OCI-LY3 (cell line): ENCODE results near the gene OGG1.

Experiments used
- H2AFZ ChIP-seq: fragments of 200-600, 300-600 bp; shearing (Covaris generic); 2 replicates; pipeline ENCODE4 v1.6.0; 2014; ENCODE audit warnings: antibody characterized with exemption, low read depth, low read length
- H3K27ac ChIP-seq: fragments of 200-600, 300-600 bp; sonication (generic); 2 replicates; pipeline ENCODE4 v1.5.1; 2014; ENCODE audit warnings: mild to moderate bottlenecking, low read length, moderate library complexity, mixed read lengths
- H3K27me3 ChIP-seq: fragments of 200-600, 300-600 bp; sonication (generic); 2 replicates; pipeline ENCODE4 v1.6.1; 2014; ENCODE audit warnings: low read depth, low read length, mixed read lengths
- H3K36me3 ChIP-seq: fragments of 200-600, 300-600 bp; sonication (generic); replicated peaks from 2 replicates; pipeline ENCODE3; 2014; ENCODE audit warnings: low read depth, low read length, mixed read lengths
- H3K4me1 ChIP-seq: fragments of 300-600, 200-600 bp; sonication (generic); 2 replicates; pipeline ENCODE4 v1.6.1; 2014; ENCODE audit warnings: low read length, mixed read lengths
- H3K4me2 ChIP-seq: fragments of 200-600, 300-600 bp; sonication (generic); 2 replicates; pipeline ENCODE4 v1.6.1; 2014; ENCODE audit warnings: low read length, mixed read lengths
- H3K4me3 ChIP-seq: fragments of 300-600, 200-600 bp; sonication (generic); 2 replicates; pipeline ENCODE4 v1.5.1; 2014; ENCODE audit warnings: antibody characterized with exemption, mild to moderate bottlenecking, low read length, moderate library complexity
- H3K79me2 ChIP-seq: fragments of 300-600, 200-600 bp; shearing (Covaris generic); 2 replicates; pipeline ENCODE4 v1.6.1; 2014; ENCODE audit warnings: mild to moderate bottlenecking, low read length, mixed read lengths
- H3K9ac ChIP-seq: fragments of 300-600, 200-600 bp; shearing (Covaris generic); 2 replicates; pipeline ENCODE4 v1.6.0; 2014; ENCODE audit warnings: mild to moderate bottlenecking, low read length, moderate library complexity
- H3K9me3 ChIP-seq: fragments of 200-600, 300-600 bp; shearing (Covaris generic); 2 replicates; pipeline ENCODE4 v1.6.1; 2014; ENCODE audit warnings: low read length, mixed read lengths; ENCODE audit not compliant: insufficient read depth
- H4K20me1 ChIP-seq: fragments of 200-600, 300-600 bp; sonication (generic); 2 replicates; pipeline ENCODE4 v1.6.1; 2016; ENCODE audit warnings: low read length, mixed read lengths; ENCODE audit not compliant: insufficient read depth
- EZH2phosphoT487 ChIP-seq: fragments of 200-600 bp; shearing (Covaris generic); IDR thresholded peaks from 2 replicates; pipeline ENCODE4 v1.6.1; 2018; ENCODE audit warnings: antibody characterized with exemption, mixed run types, low read depth
- TF ChIP-seq, protein P1 (sequence below): fragments of 200-600, 300-600 bp; sonication (generic); IDR thresholded peaks from 2 replicates; pipeline ENCODE4 v1.5.1; 2014; ENCODE audit warnings: antibody characterized with exemption, low read length, low read depth

Gene OGG1

DNA sequence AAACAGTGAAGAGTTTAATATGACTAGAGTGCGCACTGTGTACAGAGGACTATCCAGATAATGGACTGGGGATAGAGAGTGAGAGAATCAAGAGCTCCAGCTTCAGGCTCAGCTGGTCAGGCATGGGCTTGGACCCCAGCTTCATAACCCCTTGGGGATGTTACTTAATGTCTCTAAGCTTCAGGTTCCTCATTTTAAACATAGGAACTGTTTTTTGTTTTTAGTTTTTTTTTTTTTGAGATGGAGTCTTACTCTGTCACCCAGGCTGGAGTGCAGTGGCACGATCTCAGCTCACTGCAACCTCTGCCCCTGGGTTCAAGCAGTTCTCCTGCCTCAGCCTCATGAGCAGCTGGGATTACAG lies 28.1 kb upstream of the OGG1 start:
- Histone ChIP-seq H4K20me1 (no peaks in the 10 kb centered on the region), H3K4me3 (no peak overlapping the region), H2AFZ (no peak overlapping the region), H3K36me3 (no peaks in the 10 kb centered on the region), H3K79me2 (no peaks in the 10 kb centered on the region), H3K27me3 (0 out of 2 replicates have a peak, but pooled peaks cover 10% of the 10 kb centered on the region), H3K9me3 (no peaks in the 10 kb centered on the region), H3K27ac (no peak overlapping the region), H3K4me2 (no peak overlapping the region), H3K4me1 (peaks cover 6% of the 10 kb centered on the region; the same call in 1 of the 2 replicates), H3K9ac (no peak overlapping the region)
- TF ChIP-seq EZH2phosphoT487: no peak
- TF ChIP-seq, protein P1, sequence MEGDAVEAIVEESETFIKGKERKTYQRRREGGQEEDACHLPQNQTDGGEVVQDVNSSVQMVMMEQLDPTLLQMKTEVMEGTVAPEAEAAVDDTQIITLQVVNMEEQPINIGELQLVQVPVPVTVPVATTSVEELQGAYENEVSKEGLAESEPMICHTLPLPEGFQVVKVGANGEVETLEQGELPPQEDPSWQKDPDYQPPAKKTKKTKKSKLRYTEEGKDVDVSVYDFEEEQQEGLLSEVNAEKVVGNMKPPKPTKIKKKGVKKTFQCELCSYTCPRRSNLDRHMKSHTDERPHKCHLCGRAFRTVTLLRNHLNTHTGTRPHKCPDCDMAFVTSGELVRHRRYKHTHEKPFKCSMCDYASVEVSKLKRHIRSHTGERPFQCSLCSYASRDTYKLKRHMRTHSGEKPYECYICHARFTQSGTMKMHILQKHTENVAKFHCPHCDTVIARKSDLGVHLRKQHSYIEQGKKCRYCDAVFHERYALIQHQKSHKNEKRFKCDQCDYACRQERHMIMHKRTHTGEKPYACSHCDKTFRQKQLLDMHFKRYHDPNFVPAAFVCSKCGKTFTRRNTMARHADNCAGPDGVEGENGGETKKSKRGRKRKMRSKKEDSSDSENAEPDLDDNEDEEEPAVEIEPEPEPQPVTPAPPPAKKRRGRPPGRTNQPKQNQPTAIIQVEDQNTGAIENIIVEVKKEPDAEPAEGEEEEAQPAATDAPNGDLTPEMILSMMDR: no peak

DNA sequence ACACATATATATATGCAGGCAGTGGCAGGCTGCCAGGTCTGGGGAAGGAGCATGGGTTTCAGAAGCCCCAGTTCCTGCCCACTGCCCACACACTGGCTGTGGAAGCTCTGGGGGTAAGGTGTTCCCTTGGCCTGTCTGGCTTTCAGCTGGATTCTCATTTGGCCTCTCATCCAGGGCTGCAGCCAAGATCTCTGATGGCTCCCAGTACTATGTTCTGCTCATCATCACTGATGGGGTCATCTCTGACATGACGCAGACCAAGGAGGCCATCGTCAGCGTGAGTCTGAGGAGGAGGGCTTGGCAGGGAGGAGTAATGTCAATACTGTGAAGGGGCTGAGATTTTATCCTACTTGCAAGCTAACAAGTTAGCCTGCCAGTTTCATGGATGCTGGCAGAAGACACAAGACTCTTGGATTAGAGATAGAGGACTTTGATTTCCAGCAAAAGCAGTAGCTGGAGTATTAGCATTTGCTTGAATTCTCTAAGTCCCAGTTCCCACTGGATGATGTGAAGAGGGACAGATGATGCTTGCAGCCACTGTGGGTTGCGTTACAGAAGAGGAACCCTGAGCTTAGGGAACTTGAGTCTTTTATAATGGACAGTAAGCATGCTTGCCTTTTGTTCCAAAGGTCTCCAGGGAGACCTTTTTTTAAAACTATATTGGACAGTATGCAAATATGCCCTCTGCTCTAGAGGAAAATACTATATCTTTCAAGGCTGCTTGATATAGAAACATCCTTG lies 23.8 kb upstream of the OGG1 start:
- H3K9me3 ChIP-seq: no peaks in the 10 kb centered on the region
- H3K4me3 ChIP-seq: no peak overlapping the region
- H3K4me1 ChIP-seq: peaks cover 7% of the 10 kb centered on the region
- no peak overlapping the region for H3K9ac ChIP-seq
- TF ChIP-seq, protein P1: no peak
- TF ChIP-seq EZH2phosphoT487: no peak
- no peak overlapping the region for H2AFZ ChIP-seq
- H3K4me2 ChIP-seq: no peak overlapping the region
- H3K27ac ChIP-seq: no peak overlapping the region
- H4K20me1 ChIP-seq: no peaks in the 10 kb centered on the region
- H3K36me3 ChIP-seq: no peaks in the 10 kb centered on the region
- no peaks in the 10 kb centered on the region for H3K79me2 ChIP-seq
- H3K27me3 ChIP-seq: 0 out of 2 replicates have a peak, but pooled peaks cover 6% of the 10 kb centered on the region

DNA sequence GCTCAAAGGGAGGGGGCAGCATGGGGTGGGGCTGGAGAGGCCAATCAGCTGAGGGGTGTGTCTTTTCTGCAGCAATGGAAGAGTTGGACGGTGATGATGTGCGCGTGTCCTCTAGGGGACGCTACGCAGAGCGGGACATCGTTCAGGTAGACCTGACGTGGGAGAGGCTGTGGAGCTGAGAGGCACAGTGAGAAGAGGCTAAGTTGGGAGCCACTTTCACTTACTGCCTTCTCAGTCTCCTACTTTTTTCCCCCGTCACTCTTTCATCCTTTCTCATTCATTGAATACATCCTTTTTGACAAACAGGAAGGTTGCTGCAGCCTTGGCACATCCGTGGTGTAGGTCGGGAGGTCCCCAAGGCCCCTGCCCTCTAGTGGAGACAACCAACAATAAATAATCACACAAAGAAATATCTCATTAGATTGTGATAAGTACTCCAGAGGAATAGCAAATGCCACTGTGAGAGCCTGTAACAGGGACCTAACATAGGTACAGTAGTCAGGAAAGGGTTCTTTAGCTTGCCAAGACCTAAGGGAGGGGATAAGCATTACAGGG lies 22.6 kb upstream of the OGG1 start:
- H3K4me1 ChIP-seq: peaks cover 3% of the 10 kb centered on the region
- H3K9me3 ChIP-seq: no peaks in the 10 kb centered on the region
- no peak overlapping the region for H3K9ac ChIP-seq
- H4K20me1 ChIP-seq: no peaks in the 10 kb centered on the region
- H3K36me3 ChIP-seq: no peaks in the 10 kb centered on the region
- TF ChIP-seq, protein P1: peak; percentile 55
- no peak for TF ChIP-seq EZH2phosphoT487
- peak overlapping the region; percentile 50 for H3K4me2 ChIP-seq
- no peaks in the 10 kb centered on the region for H3K27me3 ChIP-seq
- H3K79me2 ChIP-seq: peaks cover 5% of the 10 kb centered on the region
- peak overlapping the region; percentile 41; the same call in 1 of the 2 replicates for H2AFZ ChIP-seq
- H3K27ac ChIP-seq: no peak overlapping the region
- H3K4me3 ChIP-seq: peak overlapping the region; percentile 52

DNA sequence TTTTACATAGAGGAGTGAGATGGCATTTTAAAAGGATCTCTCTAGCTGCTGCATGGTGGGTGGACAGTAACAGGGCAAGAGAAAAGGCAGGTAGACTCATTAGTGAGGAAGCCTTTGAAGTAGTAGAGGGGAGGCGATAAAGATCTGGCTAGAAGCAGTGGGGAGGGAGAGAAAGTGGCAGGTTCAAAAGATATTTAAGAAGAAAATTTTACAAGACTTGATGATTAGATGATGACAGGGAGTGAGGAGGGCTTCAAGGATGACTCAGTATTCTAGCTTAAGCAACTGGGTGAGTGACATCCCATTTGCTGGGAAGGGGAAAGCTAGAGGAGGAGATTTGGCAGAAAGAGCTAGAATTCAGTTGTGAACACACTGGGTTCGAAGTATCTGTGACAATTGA lies 22.0 kb upstream of the OGG1 start:
- no peaks in the 10 kb centered on the region for H3K9me3 ChIP-seq
- no peak overlapping the region for H3K4me3 ChIP-seq
- H4K20me1 ChIP-seq: peaks cover 5% of the 10 kb centered on the region
- no peaks in the 10 kb centered on the region for H3K27me3 ChIP-seq
- H2AFZ ChIP-seq: 0 out of 2 replicates have a peak overlapping the region, but pooled peaks have one; percentile 41
- no peak overlapping the region for H3K4me2 ChIP-seq
- no peaks in the 10 kb centered on the region for H3K36me3 ChIP-seq
- TF ChIP-seq EZH2phosphoT487: no peak
- TF ChIP-seq, protein P1: no peak
- peaks cover 12% of the 10 kb centered on the region for H3K79me2 ChIP-seq
- H3K27ac ChIP-seq: no peak overlapping the region
- H3K9ac ChIP-seq: no peak overlapping the region
- peaks cover 7% of the 10 kb centered on the region for H3K4me1 ChIP-seq
